HL-60 (cell line): ENCODE results near the gene PNPLA7.

Experiments
- DNase-seq, 2 experiments: peaks; one replicate each; pipeline ENCODE4 v3.0.0-alpha.2; 2010 to 2020; ENCODE audit warnings: low read depth in 1 of 2, low spot score in 1 of 2
- H3K27ac ChIP-seq: fragments of 250-450 bp; sonication (Bioruptor Pico); replicated peaks from 2 replicates; pipeline ENCODE4 v1.5.1; 2020; ENCODE audit warnings: mild to moderate bottlenecking, moderate library complexity
- H3K27me3 ChIP-seq: fragments of 250-450 bp; sonication (Bioruptor Pico); 2 replicates; pipeline ENCODE4 v1.5.1; 2021; ENCODE audit warnings: mild to moderate bottlenecking, moderate library complexity; ENCODE audit not compliant: insufficient read depth, poor library complexity, severe bottlenecking
- H3K4me3 ChIP-seq: replicated peaks from 2 replicates; pipeline ENCODE4 v1.5.1; 2011; ENCODE audit warnings: mild to moderate bottlenecking, control low read depth, low read length; ENCODE audit not compliant: insufficient read depth
- GABPA ChIP-seq: IDR thresholded peaks from 2 replicates; pipeline ENCODE4 v1.6.1; 2012; ENCODE audit warnings: low read depth
- POLR2AphosphoS5 ChIP-seq: IDR thresholded peaks from 2 replicates; pipeline ENCODE4 v1.6.1; 2012; ENCODE audit warnings: low read depth
- REST ChIP-seq: IDR thresholded peaks from 2 replicates; pipeline ENCODE4 v1.6.1; 2012; ENCODE audit warnings: low read depth; ENCODE audit not compliant: insufficient replicate concordance
- SPI1 ChIP-seq: IDR thresholded peaks from 2 replicates; pipeline ENCODE4 v1.6.1; 2012; ENCODE audit warnings: low read depth, mild to moderate bottlenecking, borderline replicate concordance
- TF ChIP-seq, protein P1 (sequence below): IDR thresholded peaks from one replicate; pipeline ENCODE4 v1.5.1; 2011; ENCODE audit warnings: low read length, control low read depth, inconsistent platforms; ENCODE audit not compliant: insufficient read depth

Gene PNPLA7

DNA sequence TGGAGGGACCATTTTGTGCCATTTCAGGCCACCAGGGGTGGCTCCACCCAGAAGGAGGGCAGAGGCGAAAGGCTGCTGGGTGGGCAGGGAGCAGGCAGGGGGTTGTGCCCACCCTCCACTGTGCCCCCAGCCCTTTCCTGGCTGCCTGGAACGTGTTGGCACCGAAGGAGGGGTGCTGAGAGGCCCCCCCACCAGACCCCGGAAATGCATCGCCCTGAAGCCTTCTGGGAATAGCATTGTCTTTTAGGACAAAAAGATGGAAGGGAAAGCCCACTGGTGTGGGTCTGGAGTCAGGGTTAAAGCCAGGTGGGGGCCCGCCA lies 121.9 kb downstream of the PNPLA7 start:
- no peak for TF ChIP-seq SPI1
- no peak overlapping the region for H3K4me3 ChIP-seq
- H3K27me3 ChIP-seq, result no peaks in the 10 kb centered on the region
- no peak overlapping the region for H3K27ac ChIP-seq
- DNase-seq, result no peak

- TF ChIP-seq, protein P1, sequence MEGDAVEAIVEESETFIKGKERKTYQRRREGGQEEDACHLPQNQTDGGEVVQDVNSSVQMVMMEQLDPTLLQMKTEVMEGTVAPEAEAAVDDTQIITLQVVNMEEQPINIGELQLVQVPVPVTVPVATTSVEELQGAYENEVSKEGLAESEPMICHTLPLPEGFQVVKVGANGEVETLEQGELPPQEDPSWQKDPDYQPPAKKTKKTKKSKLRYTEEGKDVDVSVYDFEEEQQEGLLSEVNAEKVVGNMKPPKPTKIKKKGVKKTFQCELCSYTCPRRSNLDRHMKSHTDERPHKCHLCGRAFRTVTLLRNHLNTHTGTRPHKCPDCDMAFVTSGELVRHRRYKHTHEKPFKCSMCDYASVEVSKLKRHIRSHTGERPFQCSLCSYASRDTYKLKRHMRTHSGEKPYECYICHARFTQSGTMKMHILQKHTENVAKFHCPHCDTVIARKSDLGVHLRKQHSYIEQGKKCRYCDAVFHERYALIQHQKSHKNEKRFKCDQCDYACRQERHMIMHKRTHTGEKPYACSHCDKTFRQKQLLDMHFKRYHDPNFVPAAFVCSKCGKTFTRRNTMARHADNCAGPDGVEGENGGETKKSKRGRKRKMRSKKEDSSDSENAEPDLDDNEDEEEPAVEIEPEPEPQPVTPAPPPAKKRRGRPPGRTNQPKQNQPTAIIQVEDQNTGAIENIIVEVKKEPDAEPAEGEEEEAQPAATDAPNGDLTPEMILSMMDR, result no peak
- TF ChIP-seq SPI1 (no peak), REST (no peak), POLR2AphosphoS5 (no peak), GABPA (no peak)
- no peak for DNase-seq
- Histone ChIP-seq H3K4me3 (no peak overlapping the region), H3K27ac (no peak overlapping the region), H3K27me3 (no peaks in the 10 kb centered on the region)
These were observed 122.5 kb downstream of the PNPLA7 start for GRCh38 chr9:137427454-137428310.

- no peaks in the 10 kb centered on the region for H3K27me3 ChIP-seq
- TF ChIP-seq GABPA (no peak), REST (no peak), POLR2AphosphoS5 (no peak), SPI1 (no peak)
- TF ChIP-seq, protein P1, result no peak
- DNase-seq, result no peak
- no peak overlapping the region for H3K27ac ChIP-seq
- H3K4me3 ChIP-seq, result no peak overlapping the region
These were observed 124.1 kb downstream of the PNPLA7 start for GRCh38 chr9:137426018-137426681.

GRCh38 chr9:137423514-137424291 lies 126.5 kb downstream of the PNPLA7 start:
- no peak for TF ChIP-seq SPI1
- TF ChIP-seq, protein P1, result no peak
- TF ChIP-seq GABPA, result no peak
- no peak; the same call in 1 of the 2 replicates for TF ChIP-seq POLR2AphosphoS5
- TF ChIP-seq REST, result no peak
- Histone ChIP-seq H3K27ac (peak overlapping the region; percentile 4; the same call in 1 of the 2 replicates), H3K4me3 (peak overlapping the region; percentile 51), H3K27me3 (no peaks in the 10 kb centered on the region)
- DNase-seq, result peak; percentile 36 to 49
